Measurements from ENCODE around the gene SERPINA5.

DNA sequence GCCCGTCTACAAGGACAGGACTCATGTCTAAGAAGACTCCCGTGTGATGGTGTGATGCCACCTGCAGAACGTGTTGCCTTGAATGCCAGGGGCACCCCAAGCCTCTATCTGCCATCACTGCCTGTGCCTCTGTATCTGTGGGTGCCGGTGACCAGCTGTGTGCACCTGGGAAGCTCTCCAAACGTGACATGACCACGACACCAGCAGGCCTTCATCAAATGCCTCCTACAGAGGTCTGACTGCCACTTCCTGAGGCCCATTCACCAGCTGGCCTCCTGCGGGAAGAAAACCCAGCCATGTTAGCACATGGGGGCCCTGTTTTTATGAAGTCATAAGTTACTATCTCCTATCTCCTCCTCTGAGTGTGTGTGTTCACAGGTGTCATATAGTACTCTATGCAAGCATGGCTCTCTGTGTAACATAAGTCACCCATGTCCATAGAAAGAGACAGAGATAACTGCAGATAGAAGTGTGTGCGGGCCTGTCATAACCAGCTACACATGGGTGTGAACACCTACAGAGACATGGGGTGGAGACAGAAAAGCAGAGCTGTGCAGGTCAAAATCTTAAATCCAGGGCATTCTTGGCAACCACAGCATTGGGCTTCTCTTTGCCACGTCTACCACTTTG, 38.3 kb upstream of the SERPINA5 start:
- TF ChIP-seq ZNF140 (tag by site-specific recombination; IDR thresholded peaks at IDR 0.05), result no peak
- TF ChIP-seq ZNF274 (IDR thresholded peaks at IDR 0.05; ENCODE audit: low read length), result no peak
- TF ChIP-seq ZNF274 (tag by site-specific recombination; IDR thresholded peaks at IDR 0.05; ENCODE audit: borderline replicate concordance), result no peak
- TF ChIP-seq, protein P1, sequence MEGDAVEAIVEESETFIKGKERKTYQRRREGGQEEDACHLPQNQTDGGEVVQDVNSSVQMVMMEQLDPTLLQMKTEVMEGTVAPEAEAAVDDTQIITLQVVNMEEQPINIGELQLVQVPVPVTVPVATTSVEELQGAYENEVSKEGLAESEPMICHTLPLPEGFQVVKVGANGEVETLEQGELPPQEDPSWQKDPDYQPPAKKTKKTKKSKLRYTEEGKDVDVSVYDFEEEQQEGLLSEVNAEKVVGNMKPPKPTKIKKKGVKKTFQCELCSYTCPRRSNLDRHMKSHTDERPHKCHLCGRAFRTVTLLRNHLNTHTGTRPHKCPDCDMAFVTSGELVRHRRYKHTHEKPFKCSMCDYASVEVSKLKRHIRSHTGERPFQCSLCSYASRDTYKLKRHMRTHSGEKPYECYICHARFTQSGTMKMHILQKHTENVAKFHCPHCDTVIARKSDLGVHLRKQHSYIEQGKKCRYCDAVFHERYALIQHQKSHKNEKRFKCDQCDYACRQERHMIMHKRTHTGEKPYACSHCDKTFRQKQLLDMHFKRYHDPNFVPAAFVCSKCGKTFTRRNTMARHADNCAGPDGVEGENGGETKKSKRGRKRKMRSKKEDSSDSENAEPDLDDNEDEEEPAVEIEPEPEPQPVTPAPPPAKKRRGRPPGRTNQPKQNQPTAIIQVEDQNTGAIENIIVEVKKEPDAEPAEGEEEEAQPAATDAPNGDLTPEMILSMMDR (tag by site-specific recombination; IDR thresholded peaks at IDR 0.05), result no peak
- no peak for TF ChIP-seq ZBTB8A (tag by site-specific recombination; IDR thresholded peaks at IDR 0.05)
- TF ChIP-seq, protein P2, sequence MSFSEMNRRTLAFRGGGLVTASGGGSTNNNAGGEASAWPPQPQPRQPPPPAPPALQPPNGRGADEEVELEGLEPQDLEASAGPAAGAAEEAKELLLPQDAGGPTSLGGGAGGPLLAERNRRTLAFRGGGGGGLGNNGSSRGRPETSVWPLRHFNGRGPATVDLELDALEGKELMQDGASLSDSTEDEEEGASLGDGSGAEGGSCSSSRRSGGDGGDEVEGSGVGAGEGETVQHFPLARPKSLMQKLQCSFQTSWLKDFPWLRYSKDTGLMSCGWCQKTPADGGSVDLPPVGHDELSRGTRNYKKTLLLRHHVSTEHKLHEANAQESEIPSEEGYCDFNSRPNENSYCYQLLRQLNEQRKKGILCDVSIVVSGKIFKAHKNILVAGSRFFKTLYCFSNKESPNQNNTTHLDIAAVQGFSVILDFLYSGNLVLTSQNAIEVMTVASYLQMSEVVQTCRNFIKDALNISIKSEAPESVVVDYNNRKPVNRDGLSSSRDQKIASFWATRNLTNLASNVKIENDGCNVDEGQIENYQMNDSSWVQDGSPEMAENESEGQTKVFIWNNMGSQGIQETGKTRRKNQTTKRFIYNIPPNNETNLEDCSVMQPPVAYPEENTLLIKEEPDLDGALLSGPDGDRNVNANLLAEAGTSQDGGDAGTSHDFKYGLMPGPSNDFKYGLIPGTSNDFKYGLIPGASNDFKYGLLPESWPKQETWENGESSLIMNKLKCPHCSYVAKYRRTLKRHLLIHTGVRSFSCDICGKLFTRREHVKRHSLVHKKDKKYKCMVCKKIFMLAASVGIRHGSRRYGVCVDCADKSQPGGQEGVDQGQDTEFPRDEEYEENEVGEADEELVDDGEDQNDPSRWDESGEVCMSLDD (tag by site-specific recombination; IDR thresholded peaks at IDR 0.05), result no peak
- TF ChIP-seq ZNF121 (tag by site-specific recombination; IDR thresholded peaks at IDR 0.05), result no peak
- TF ChIP-seq, protein P3, sequence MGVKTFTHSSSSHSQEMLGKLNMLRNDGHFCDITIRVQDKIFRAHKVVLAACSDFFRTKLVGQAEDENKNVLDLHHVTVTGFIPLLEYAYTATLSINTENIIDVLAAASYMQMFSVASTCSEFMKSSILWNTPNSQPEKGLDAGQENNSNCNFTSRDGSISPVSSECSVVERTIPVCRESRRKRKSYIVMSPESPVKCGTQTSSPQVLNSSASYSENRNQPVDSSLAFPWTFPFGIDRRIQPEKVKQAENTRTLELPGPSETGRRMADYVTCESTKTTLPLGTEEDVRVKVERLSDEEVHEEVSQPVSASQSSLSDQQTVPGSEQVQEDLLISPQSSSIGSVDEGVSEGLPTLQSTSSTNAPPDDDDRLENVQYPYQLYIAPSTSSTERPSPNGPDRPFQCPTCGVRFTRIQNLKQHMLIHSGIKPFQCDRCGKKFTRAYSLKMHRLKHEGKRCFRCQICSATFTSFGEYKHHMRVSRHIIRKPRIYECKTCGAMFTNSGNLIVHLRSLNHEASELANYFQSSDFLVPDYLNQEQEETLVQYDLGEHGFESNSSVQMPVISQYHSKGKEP (tag by site-specific recombination; IDR thresholded peaks at IDR 0.05), result no peak
- no peak for TF ChIP-seq ZNF629 (tag by site-specific recombination; IDR thresholded peaks at IDR 0.05)
- TF ChIP-seq ZSCAN23 (tag by site-specific recombination; IDR thresholded peaks at IDR 0.05), result no peak
- no peak for TF ChIP-seq ZNF292 (tag by site-specific recombination; IDR thresholded peaks at IDR 0.05; ENCODE audit: borderline replicate concordance, low read depth)
- no peak for TF ChIP-seq ZNF169 (tag by site-specific recombination; IDR thresholded peaks at IDR 0.05)
- TF ChIP-seq ZFHX2 (tag by site-specific recombination; conservative IDR thresholded peaks at IDR 0.05), result no peak
- TF ChIP-seq, protein P4, sequence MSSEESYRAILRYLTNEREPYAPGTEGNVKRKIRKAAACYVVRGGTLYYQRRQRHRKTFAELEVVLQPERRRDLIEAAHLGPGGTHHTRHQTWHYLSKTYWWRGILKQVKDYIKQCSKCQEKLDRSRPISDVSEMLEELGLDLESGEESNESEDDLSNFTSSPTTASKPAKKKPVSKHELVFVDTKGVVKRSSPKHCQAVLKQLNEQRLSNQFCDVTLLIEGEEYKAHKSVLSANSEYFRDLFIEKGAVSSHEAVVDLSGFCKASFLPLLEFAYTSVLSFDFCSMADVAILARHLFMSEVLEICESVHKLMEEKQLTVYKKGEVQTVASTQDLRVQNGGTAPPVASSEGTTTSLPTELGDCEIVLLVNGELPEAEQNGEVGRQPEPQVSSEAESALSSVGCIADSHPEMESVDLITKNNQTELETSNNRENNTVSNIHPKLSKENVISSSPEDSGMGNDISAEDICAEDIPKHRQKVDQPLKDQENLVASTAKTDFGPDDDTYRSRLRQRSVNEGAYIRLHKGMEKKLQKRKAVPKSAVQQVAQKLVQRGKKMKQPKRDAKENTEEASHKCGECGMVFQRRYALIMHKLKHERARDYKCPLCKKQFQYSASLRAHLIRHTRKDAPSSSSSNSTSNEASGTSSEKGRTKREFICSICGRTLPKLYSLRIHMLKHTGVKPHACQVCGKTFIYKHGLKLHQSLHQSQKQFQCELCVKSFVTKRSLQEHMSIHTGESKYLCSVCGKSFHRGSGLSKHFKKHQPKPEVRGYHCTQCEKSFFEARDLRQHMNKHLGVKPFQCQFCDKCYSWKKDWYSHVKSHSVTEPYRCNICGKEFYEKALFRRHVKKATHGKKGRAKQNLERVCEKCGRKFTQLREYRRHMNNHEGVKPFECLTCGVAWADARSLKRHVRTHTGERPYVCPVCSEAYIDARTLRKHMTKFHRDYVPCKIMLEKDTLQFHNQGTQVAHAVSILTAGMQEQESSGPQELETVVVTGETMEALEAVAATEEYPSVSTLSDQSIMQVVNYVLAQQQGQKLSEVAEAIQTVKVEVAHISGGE (tag by site-specific recombination; conservative IDR thresholded peaks at IDR 0.05; ENCODE audit: low read depth), result no peak
- TF ChIP-seq ZNF514 (tag by site-specific recombination; IDR thresholded peaks at IDR 0.05), result no peak

Data from HEK293 (cell line).